ENCODE results near the gene NHLH1.
A peak's percentile ranks its signal among the peaks of the same experiment; 100 is the strongest.

Gene NHLH1

GRCh38 chr1:160366731-160367515 lies at the start of gene NHLH1:
Gene NHLH1, plus strand, starts transcription at chr1:160367071. Its CDS starts 3,661 bp downstream, at chr1:160370732.
- H3K27ac Mint-ChIP-seq: no peak within 1 kb of the TSS
- H3K4me3 Mint-ChIP-seq: no peak within 1 kb of the TSS
- no peaks in the 10 kb centered on the region for H3K9me3 Mint-ChIP-seq
- DNase-seq: no peak
- peaks cover 4% of the 10 kb centered on the region for H3K4me1 Mint-ChIP-seq
- peaks cover 14% of the 10 kb centered on the region for H3K27me3 Mint-ChIP-seq
- CTCF ChIA-PET: interaction anchor here (1.2 to 1.9 kb wide), 2 partner anchors 10 to 148 kb away, joined by 3 to 11 read pairs; no protein-coding TSS in a partner anchor
- no peaks in the 10 kb centered on the region for H3K36me3 Mint-ChIP-seq

- CTCF ChIA-PET: interaction anchor here (1.5 kb wide), 1 partner anchor 54 kb away, joined by 4 read pairs; no protein-coding TSS in a partner anchor
- peaks cover 67% of the 10 kb centered on the region for H3K36me3 Mint-ChIP-seq
- no peak for DNase-seq
- no peaks in the 10 kb centered on the region for H3K27me3 Mint-ChIP-seq
- H3K4me1 Mint-ChIP-seq: peaks cover 6% of the 10 kb centered on the region
- H3K27ac Mint-ChIP-seq: no peak overlapping the region
- H3K4me3 Mint-ChIP-seq: no peak overlapping the region
- no peaks in the 10 kb centered on the region for H3K9me3 Mint-ChIP-seq
Observed at GRCh38 chr1:160322831-160323230, 44.0 kb upstream of the NHLH1 start.

- H3K36me3 Mint-ChIP-seq: peaks cover 66% of the 10 kb centered on the region
- no peak for DNase-seq
- H3K4me3 Mint-ChIP-seq: no peak overlapping the region
- no peaks in the 10 kb centered on the region for H3K9me3 Mint-ChIP-seq
- CTCF ChIA-PET: interaction anchor here (1.2 kb wide), 1 partner anchor 246 kb away, joined by 5 read pairs; no protein-coding TSS in a partner anchor
- H3K27me3 Mint-ChIP-seq: no peaks in the 10 kb centered on the region
- H3K4me1 Mint-ChIP-seq: no peaks in the 10 kb centered on the region
- H3K27ac Mint-ChIP-seq: no peak overlapping the region
Observed at GRCh38 chr1:160325252-160325651, 41.6 kb upstream of the NHLH1 start.

GRCh38 chr1:160326418-160326817 lies 40.5 kb upstream of the NHLH1 start:
- Mint-ChIP-seq H3K4me1 (peaks cover 5% of the 10 kb centered on the region), H3K36me3 (peaks cover 63% of the 10 kb centered on the region), H3K4me3 (no peak overlapping the region), H3K27ac (no peak overlapping the region), H3K27me3 (no peaks in the 10 kb centered on the region), H3K9me3 (no peaks in the 10 kb centered on the region)
- CTCF ChIA-PET: interaction anchor here (4.0 kb wide), 1 partner anchor 35 kb away, joined by 19 read pairs; no protein-coding TSS in a partner anchor
- DNase-seq: no peak

GRCh38 chr1:160328184-160328583 lies 38.7 kb upstream of the NHLH1 start:
- H3K4me1 Mint-ChIP-seq: peaks cover 5% of the 10 kb centered on the region
- H3K27ac Mint-ChIP-seq: no peak overlapping the region
- CTCF ChIA-PET: interaction anchor here (0.5 to 4.0 kb wide), 3 partner anchors 36 to 624 kb away, joined by 3 to 19 read pairs (median 3); no protein-coding TSS in a partner anchor
- DNase-seq: no peak
- peaks cover 60% of the 10 kb centered on the region for H3K36me3 Mint-ChIP-seq
- no peaks in the 10 kb centered on the region for H3K9me3 Mint-ChIP-seq
- H3K27me3 Mint-ChIP-seq: no peaks in the 10 kb centered on the region
- H3K4me3 Mint-ChIP-seq: no peak overlapping the region

- no peak overlapping the region for H3K27ac Mint-ChIP-seq
- peaks cover 63% of the 10 kb centered on the region for H3K36me3 Mint-ChIP-seq
- CTCF ChIA-PET: interaction anchor here (4.0 kb wide), 1 partner anchor 38 kb away, joined by 19 read pairs; no protein-coding TSS in a partner anchor
- peaks cover 5% of the 10 kb centered on the region for H3K4me1 Mint-ChIP-seq
- no peak for DNase-seq
- H3K4me3 Mint-ChIP-seq: no peak overlapping the region
- no peaks in the 10 kb centered on the region for H3K9me3 Mint-ChIP-seq
- H3K27me3 Mint-ChIP-seq: no peaks in the 10 kb centered on the region
Observed at GRCh38 chr1:160330119-160330518, 36.8 kb upstream of the NHLH1 start.

- Mint-ChIP-seq H3K4me3 (no peak overlapping the region), H3K36me3 (peaks cover 52% of the 10 kb centered on the region), H3K9me3 (no peaks in the 10 kb centered on the region), H3K27me3 (no peaks in the 10 kb centered on the region), H3K4me1 (peaks cover 5% of the 10 kb centered on the region), H3K27ac (no peak overlapping the region)
- CTCF ChIA-PET: interaction anchor here (0.9 to 1.2 kb wide), 2 partner anchors 41 to 93 kb away, joined by 4 read pairs; no protein-coding TSS in a partner anchor
- no peak for DNase-seq
Observed at GRCh38 chr1:160332516-160332915, 34.4 kb upstream of the NHLH1 start.

- Mint-ChIP-seq H3K27ac (no peak overlapping the region), H3K4me3 (no peak overlapping the region), H3K36me3 (peaks cover 50% of the 10 kb centered on the region), H3K9me3 (no peaks in the 10 kb centered on the region), H3K4me1 (peaks cover 26% of the 10 kb centered on the region), H3K27me3 (no peaks in the 10 kb centered on the region)
- CTCF ChIA-PET: interaction anchor here (1.1 to 1.9 kb wide), 3 partner anchors 37 to 47 kb away, joined by 3 to 5 read pairs (median 4); no protein-coding TSS in a partner anchor
- no peak for DNase-seq
Observed at GRCh38 chr1:160338580-160338979, 28.3 kb upstream of the NHLH1 start.

GRCh38 chr1:160340146-160340545 lies 26.7 kb upstream of the NHLH1 start:
- Mint-ChIP-seq H3K4me1 (peaks cover 37% of the 10 kb centered on the region), H3K4me3 (no peak overlapping the region), H3K9me3 (no peaks in the 10 kb centered on the region), H3K36me3 (peaks cover 48% of the 10 kb centered on the region), H3K27me3 (no peaks in the 10 kb centered on the region), H3K27ac (no peak overlapping the region)
- DNase-seq: no peak
- CTCF ChIA-PET: interaction anchor here (0.9 to 1.9 kb wide), 2 partner anchors 15 to 49 kb away, joined by 3 to 5 read pairs; no protein-coding TSS in a partner anchor

- H3K27ac Mint-ChIP-seq: no peak overlapping the region
- H3K4me3 Mint-ChIP-seq: no peak overlapping the region
- peaks cover 46% of the 10 kb centered on the region for H3K36me3 Mint-ChIP-seq
- CTCF ChIA-PET: no interaction called here
- peaks cover 37% of the 10 kb centered on the region for H3K4me1 Mint-ChIP-seq
- DNase-seq: no peak
- no peaks in the 10 kb centered on the region for H3K27me3 Mint-ChIP-seq
- no peaks in the 10 kb centered on the region for H3K9me3 Mint-ChIP-seq
Observed at GRCh38 chr1:160340866-160341265, 26.0 kb upstream of the NHLH1 start.

- peak; percentile 26 for DNase-seq
- Mint-ChIP-seq H3K36me3 (peaks cover 50% of the 10 kb centered on the region), H3K27me3 (no peaks in the 10 kb centered on the region), H3K4me1 (peaks cover 48% of the 10 kb centered on the region), H3K9me3 (no peaks in the 10 kb centered on the region), H3K4me3 (peak overlapping the region; percentile 100), H3K27ac (peak overlapping the region; percentile 98)
- CTCF ChIA-PET: no interaction called here
Observed at GRCh38 chr1:160342526-160342925, 24.3 kb upstream of the NHLH1 start.

- Mint-ChIP-seq H3K27ac (peak within 1 kb of the TSS; percentile 98), H3K4me3 (peak within 1 kb of the TSS; percentile 100), H3K4me1 (peaks cover 46% of the 10 kb centered on the region), H3K36me3 (peaks cover 48% of the 10 kb centered on the region), H3K9me3 (no peaks in the 10 kb centered on the region), H3K27me3 (no peaks in the 10 kb centered on the region)
- DNase-seq: peak; percentile 94
- CTCF ChIA-PET: interaction anchor here (0.7 to 1.4 kb wide), 2 partner anchors 11 to 264 kb away, joined by 3 read pairs; no protein-coding TSS in a partner anchor
Observed at GRCh38 chr1:160342953-160343869, 23.7 kb upstream of the NHLH1 start, which contains the start of the genes COPA and NCSTN. Gene COPA, minus strand, starts transcription at chr1:160343250. Its CDS starts 80 bp downstream, at chr1:160343170. Gene NCSTN, plus strand, starts transcription at chr1:160343383. Its CDS starts 14 bp downstream, at chr1:160343397.

- peak overlapping the region; percentile 98 for H3K27ac Mint-ChIP-seq
- no peaks in the 10 kb centered on the region for H3K27me3 Mint-ChIP-seq
- peaks cover 39% of the 10 kb centered on the region for H3K36me3 Mint-ChIP-seq
- no peak for DNase-seq
- CTCF ChIA-PET: interaction anchor here (1.1 to 1.4 kb wide), 2 partner anchors 9 to 10 kb away, joined by 3 read pairs; no protein-coding TSS in a partner anchor
- H3K4me1 Mint-ChIP-seq: peaks cover 43% of the 10 kb centered on the region
- peak overlapping the region; percentile 100 for H3K4me3 Mint-ChIP-seq
- H3K9me3 Mint-ChIP-seq: no peaks in the 10 kb centered on the region
Observed at GRCh38 chr1:160344241-160344640, 22.6 kb upstream of the NHLH1 start.

All from activated naive CD4-positive, alpha-beta T cell treated with anti-CD3 and anti-CD28 coated beads, Interleukin-2, amount 10 ng/mL, durations not matched to agents 7 days and 5 days (primary cell).